GM21717 (cell line): Measurements from ENCODE around the gene FAM168A.

Experiments
- ATAC-seq: cut with Tn5 transposase; IDR thresholded peaks from one replicate; pipeline ENCODE4 v1.9.1; 2021; ENCODE audit warnings: mild to moderate bottlenecking, moderate library complexity; ENCODE audit not compliant: unreplicated experiment

FAM168A gene

GRCh38 chr11:73559743-73560142, 38.2 kb downstream of the FAM168A start:
- ATAC-seq: no peak

DNA sequence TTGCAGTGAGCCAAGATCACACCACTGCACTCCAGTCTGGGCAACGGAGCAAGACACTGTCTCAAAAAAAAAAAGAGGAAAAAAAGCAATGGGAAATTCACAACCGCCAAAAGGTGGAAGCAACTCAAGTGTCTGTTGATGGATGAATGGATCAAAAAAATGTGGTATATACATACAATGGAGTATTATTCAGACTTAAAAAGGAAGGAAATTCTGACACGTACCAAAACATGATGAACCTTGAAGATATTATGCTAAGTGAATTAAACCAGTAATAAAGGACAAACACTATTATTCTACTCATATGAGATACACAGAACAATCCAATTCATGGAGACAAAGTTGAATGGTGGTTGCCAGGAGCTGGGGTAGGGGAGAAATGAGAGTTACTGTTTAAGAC, 40.9 kb downstream of the FAM168A start:
- ATAC-seq: no peak

DNA sequence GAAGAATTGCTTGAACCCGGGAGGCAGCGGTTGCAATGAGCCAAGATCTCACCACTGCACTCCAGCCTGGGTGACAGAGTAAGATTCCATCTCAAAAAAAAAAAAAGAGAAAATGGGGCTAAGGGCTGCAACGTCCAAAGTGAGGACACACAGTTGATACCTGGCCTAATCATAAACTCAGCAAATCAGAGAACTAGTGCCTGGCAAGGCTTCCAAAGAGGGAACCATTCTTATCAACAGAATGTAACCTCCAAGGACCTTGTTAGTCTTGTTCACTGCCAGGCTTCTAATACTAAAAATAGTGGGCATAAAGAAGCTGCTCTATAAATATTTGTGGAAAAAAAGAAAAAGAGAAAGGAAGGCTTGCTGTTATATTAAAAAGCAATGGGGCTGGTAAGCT, 42.3 kb downstream of the FAM168A start:
- ATAC-seq: no peak

GRCh38 chr11:73554671-73555320, 43.1 kb downstream of the FAM168A start:
- ATAC-seq: no peak

- no peak for ATAC-seq
Measured at GRCh38 chr11:73553266-73553665, 44.6 kb downstream of the FAM168A start.

DNA sequence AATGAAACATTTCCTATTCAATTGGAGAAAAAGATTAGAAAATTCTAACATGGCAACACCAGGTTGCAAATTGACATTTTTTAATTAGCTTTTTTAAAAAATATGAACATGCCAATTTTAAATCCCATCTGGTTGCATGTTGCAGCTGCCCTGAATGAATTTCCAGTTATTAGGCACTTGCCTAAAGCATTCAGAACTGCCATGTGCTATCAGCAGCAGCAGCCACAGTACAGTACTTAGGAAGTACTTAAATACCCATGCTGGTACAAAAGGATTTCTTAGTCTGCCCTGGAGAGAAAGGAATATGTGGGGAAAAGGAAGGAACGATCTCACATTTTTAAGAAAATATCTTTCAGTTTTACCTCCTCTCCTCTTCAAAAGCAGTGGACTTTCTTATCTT, 46.2 kb downstream of the FAM168A start:
- ATAC-seq: no peak

- ATAC-seq: no peak
Measured at GRCh38 chr11:73549376-73549775, 48.5 kb downstream of the FAM168A start.

DNA sequence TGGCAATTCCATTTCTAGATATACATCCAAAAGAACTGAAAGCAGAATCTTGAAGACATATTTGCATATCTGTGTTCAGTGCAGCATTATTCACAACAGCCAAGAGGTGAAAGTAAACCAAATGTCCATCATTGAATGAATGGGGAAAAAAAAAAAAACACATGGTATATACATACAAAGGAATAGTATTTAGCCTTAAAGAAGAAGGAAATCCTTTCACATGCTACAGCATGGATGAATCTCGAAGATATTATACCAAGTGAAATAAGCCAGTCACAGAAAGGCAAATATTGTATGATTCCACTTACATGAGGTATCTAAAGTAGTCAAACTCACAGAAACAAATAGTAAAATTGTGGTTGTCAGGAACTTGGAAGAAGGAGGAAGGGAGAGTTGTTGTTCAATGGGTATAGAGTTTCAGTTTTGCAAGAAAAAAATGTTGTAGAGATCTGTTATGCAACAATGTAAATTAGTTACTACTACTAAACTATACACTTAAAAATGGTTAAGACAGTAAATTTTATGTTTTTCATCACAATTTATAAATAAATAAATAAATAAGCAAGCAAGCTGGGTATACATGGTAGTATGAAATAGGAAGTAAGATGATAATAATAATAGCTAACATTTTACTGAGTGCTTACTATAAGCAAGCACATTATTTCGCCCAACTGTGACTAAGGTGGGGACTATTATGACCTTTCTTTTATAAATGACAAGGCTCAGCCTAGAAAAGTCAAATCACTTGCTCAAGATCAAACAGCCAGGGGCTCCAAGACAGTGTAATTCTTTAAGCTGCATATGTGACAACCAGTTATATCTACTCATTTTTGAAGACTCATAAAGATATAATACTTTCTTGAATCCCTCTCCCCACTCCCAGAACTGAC, 50.0 kb downstream of the FAM168A start:
- no peak for ATAC-seq

DNA sequence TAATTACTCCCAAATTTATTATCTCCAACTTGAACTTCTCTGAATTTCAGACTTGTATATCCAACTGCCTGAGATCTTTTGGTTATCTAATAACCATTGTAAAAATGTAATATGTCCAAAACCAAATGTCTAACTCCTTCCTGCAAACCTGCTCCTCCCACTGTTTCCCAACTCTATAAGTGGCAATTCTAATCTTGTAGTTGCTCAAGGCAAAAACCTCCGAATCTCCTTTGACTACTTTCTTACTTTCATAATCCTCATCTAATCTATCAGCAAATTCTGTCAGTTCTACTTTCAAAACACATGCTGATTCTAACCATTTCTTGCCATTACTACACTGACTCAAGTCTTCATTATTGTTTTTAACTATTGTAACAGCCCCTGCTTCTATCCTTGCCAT, 55.7 kb downstream of the FAM168A start:
- ATAC-seq: no peak

DNA sequence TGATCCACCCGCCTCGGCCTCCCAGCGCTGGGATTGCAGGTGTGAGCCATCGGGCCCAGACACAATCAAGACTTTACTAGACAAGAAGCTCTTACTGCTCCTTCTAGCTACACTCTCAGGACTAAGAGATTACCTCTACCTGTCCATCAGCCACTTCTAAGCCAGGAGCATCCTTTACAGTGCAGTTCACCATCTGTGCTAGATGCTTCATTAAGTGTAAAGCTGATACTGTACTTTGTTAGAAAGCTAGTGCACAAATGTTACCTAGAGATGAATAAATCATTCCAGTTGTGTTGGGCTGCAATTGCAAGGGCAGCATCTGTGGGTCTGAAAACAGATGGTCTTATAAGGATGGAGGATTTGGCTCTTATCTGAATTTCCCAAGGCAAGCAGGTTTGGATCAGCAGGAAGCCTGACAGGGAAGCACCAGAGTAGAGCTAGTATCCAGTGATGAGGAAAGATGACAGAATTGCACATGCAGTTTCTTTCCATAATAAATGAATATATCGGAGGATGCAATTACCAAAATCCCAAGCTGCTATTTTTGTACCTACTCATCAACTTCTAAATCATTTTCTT, 58.3 kb downstream of the FAM168A start:
- no peak for ATAC-seq

DNA sequence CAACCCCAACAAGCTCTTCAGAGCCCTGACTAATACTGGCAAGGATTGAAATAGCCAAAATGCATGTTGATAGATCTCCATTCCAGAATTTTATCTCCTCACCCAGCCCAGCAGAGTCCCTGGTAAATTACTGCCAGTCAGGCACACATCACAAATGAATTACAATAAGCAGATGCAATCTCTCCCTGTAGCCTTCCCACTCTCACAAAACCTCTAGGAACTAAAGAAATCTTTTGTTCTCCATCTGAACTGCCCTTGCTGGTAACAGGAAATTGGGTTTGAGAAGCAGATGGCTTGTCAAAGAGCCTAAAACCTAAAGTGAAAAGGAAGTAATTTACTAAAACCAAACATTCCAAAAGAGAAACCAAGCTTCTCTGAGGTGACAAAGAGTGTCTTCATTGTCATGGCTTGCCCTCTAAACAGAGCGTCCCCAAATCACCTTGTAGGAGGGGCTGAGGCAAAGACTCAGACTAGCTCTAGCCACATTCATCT, 59.5 kb downstream of the FAM168A start:
- ATAC-seq: no peak

DNA sequence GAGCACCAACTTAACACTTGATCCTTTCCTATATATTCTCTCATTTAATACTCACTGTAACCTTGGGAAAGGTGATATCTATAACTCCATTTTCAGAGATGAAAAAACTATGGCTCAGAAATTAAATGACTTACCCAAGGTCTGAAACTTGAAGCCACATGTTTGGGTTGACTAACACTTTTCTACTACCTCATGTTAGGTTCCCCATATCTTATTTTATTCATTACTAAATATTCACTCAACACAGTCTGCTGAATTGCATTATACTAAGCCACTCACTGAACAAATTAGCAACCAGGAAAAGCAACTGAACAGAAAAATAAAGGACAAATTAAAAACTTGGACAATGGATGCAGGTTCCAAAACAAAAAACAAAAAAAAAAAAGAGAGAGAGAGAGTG, 59.9 kb downstream of the FAM168A start:
- ATAC-seq: no peak

DNA sequence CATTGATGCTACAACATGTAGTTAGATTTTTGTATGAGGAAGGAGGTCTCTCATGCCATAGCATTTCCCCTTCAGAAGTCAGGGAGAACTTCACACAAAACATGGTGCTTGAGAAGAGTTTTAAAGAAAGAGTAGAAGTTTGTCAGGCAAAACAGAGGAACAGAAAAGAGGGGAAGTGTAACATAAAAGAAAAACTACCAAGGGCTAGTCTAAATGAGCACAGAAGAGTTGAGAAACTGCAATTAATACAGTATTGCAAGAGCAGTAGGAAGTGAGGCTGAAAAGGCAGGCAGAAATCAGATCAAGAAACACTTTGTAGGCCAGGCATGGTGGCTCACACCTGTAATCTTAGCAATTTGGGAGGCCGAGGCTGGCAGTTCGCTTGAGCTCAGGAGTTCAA, 61.0 kb downstream of the FAM168A start:
- ATAC-seq: no peak

DNA sequence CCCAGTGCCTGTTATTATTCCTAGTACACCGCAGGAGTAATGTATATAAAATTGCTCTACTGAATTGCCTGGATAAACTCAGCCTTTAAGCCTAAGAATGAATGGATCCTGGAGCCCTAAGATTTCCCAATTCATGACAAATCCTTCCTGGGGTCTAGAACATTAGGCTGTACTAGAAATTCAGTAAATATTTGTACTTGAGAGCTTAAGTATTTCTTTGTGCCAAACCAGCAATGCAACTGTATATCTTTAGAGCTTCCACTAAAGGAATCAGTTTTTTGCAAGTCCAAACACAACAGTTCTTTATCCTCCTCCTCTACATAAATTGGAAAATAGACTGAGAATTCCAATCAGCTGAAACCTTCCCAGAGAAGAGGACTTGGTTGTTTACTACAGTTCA, 65.6 kb downstream of the FAM168A start:
- ATAC-seq: no peak

- ATAC-seq: no peak
Measured at GRCh38 chr11:73531386-73531785, 66.5 kb downstream of the FAM168A start.

DNA sequence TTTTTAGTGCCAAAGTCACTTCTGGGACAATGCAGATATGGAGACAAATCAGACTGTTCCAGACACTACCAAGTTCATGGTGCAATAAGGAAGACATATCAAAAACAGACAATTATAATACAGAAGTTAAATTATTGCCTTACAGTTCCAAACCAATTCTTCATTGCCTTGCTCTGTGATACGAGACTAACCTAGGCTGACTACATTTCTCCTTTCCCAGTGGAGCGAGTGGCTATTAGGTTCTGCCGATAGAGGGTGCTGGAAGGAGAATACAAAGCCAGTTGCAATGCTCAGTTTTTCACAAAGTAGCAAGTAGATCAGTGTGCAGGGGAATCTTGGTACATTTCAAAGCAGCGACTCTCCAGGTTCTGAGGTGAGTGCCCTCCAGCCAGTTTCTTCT, 67.8 kb downstream of the FAM168A start:
- no peak for ATAC-seq

- no peak for ATAC-seq
Measured at GRCh38 chr11:73529204-73529530, 68.7 kb downstream of the FAM168A start.

DNA sequence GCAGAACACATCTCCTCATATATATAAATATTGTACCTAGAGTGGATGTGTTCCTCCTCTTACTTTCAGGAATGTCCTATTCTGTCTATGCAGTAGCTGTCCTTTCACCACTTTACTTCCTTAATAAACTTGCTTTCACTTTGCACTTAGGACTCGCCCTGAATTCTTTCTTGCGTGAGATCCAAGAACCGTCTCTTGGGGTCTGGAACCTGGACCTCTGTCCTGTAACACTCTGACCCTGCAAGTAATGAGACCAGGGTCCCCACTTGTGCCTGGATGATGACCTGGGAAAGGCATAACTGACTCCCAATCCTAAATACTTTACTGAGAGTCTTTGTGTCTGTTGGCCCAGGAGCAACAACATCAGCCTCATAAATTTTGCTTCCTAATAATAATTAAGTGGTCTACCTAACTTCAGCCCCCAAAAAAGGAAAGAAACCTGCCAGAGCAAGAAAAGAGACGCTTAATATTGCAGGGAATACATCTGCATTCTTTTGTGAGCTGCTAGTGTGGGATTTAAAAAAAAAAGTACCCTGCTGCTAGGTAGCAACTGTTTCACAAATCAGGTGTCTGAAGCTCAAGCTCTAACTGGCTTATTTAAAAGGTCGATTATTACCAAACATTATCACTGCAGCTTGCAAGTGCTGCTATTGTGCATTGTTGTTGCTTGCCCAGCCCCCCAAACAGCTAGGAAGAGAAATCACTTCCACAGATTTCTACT, 69.3 kb downstream of the FAM168A start:
- no peak for ATAC-seq

GRCh38 chr11:73528013-73528412, 69.9 kb downstream of the FAM168A start:
- no peak for ATAC-seq

DNA sequence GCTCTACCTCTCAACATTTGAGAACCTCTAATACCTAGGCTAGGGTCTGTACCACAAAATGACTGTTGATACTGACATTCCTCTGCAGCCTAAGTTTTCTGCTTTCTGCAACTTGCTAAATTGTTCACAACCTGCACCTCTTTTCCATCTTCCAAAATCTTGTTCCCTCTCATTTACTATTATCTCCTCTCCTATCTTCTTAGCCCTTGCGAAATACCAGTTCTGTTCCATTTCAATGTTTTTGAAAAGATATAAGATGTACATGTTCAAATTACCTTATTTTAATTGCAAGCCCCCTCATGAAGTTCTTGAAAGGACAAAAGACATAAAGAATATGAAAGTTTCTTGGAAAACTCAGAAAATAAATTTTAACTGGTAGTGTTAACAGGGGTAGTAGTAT, 72.3 kb downstream of the FAM168A start:
- ATAC-seq: no peak

DNA sequence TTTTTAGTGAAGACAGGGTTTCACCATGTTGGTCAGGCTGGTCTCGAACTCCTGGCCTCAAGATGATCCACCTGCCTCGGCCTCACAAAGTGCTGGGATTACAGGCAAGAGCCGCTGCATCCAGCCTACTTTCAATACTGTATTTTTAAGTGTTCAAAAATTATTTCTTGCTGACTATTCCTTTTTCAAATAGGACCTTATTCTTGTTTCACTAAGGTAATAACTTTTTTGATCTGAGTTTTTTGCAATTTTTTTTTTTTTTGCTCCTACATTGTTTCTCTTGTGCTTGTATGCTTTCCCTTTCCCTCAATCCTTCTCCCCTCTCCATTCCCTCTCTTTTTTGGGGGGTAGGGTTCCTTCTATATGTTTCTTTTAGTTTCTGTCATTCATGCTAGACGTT, 73.1 kb downstream of the FAM168A start:
- ATAC-seq: no peak
